NCI-H1417 treated with DMSO at 0.1 percent for 48 hours (cell line): ENCODE results near the gene PSMB8.
A peak's percentile ranks its signal among the peaks of the same experiment; 100 is the strongest.

Experiments
- DNase-seq: peaks from one replicate; lab custom pipeline; 2025; lab: John Stamatoyannopoulos, UW

The PSMB8 gene

GRCh38 chr6:32855467-32856174 is 11.8 kb upstream of the PSMB8 start:
- DNase-seq: no peak

DNA sequence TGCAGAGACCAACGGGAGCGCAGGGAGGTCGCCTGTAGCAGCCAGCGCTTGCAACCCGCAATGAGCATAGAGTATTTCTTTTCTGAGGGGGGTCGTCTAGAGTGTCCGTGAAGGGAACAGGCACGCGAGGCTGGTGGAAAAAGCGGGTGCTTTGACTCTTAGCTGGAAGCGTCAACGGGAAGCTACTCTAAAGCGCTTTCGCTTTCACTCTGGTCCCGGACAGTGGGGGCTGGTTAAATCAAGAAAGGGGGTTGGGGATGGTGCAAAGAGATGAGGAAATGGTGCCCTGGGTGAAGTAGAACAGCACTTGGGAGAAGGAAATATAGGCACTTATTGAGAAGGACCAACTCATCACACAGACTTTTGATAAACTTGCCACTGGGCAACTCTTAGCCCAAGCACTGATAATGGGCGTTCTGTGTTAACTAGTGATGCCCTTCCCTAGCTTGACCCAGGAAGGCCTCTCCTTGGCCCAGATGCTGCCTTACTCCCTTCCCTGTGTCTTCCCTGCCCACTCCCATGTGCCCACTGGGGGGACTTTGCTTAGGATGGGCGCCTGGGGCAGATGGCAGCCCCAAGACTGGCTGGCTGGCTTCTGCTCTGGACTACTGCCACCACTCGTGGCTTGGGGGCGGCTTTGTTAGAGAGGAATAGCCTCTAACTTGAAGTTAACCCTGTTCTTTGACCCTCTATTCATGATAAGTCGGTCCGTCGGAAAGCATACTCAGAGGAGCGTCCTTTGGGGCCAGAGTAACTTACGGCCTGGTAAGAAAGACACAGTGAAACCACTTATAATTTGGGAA is 10.7 kb upstream of the PSMB8 start:
- no peak for DNase-seq

- DNase-seq: no peak
Observed at GRCh38 chr6:32853541-32854375, 9.9 kb upstream of the PSMB8 start, which contains the start of the genes PSMB9 and TAP1. Gene PSMB9, plus strand, starts transcription at chr6:32854192. Its CDS starts 38 bp downstream, at chr6:32854230. Gene TAP1, minus strand, starts transcription at chr6:32853704. Its CDS starts 68 bp downstream, at chr6:32853636.

DNA sequence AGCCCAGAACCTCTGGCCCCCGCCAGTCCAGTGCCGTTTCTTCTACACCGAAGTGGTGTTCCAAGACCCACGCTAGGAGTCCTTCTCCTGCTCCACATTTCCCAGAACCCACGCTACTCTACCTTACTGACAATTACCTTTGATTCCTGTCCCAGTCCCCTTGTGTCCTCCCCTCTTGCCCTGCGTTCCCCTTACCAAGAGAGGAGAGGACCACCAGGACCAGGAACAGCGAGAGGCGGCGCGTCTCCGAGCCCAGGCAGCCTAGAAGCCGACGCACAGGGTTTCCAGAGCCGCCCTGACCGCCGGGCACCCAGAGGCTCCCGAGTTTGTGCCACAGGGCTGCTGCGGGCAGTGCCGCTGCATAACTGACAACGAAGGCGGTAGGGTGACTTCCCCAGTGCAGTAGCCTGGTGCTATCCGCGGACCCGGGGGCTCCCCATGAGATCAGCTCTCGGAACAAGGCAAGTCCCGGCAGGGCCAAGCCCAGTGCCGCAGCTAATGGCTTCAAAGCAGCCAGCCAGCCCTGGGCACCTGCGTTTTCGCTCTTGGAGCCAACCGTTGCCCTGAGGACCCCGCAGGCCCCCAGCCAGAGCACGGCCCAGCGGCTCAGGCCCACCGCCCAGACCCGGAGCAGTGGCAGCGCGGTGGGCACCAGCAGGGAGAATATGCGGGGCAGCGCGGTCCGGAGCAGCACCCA is 9.1 kb upstream of the PSMB8 start:
- no peak for DNase-seq

DNA sequence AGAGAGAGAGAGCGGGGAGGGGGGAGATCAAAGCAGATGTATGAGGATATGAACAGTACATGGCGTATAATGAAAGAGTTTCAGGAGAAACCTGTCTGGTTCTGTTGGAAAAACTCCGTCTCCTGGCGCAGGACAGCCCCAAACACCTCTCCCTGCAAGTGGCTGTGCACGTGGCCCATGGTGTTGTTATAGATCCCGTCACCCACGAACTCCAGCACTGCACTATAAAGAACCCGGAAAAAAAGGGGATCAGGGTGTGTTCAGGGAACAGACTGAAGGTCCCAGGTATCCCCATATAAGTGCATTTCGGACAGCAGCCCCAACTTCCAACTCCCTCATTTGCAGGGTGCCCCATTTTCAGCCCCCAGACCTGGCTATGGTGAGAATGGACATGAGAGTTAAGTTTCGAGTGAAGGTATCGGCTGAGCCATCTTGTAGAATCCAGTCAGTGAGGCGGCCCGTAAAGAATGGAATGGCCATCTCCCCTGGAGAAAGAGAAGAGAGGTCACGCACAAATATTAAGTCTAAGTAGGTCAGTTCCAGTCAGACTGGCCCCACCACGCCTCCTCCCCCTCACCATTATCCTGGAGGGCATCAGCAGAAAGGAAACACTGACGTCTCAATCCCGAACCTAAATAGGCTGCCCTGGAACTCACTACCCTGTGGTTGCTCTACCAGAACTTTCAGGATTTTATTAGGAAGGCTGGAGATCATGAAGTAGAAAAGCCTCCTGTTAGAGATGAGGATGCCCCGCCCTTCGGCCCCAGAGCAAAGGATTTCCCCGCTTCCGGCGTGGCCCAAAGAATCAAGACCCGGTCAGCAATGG is 8.4 kb upstream of the PSMB8 start:
- DNase-seq: no peak

DNA sequence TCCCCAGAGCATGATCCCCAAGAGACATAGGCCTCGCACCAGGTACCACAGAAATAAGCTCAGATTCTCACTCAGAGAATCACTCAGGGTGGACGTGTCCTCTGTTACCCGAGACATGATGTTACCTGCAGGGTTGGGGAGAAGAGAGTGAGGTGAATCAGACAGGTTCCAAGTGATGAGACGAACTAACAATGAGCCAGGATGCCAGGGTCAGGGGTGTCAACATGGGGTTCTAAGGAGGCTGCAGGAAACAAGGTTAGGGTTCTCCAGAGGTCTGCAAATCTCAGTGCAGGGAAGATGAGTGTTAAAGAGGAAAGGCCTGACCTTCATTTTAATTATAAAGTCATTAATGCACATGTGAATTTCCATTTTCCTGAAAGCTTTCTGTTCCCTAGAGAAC is 7.2 kb upstream of the PSMB8 start:
- no peak for DNase-seq

- DNase-seq: no peak
Observed at GRCh38 chr6:32849126-32849525, 5.3 kb upstream of the PSMB8 start.

GRCh38 chr6:32847795-32848194 is 3.9 kb upstream of the PSMB8 start:
- no peak for DNase-seq

DNA sequence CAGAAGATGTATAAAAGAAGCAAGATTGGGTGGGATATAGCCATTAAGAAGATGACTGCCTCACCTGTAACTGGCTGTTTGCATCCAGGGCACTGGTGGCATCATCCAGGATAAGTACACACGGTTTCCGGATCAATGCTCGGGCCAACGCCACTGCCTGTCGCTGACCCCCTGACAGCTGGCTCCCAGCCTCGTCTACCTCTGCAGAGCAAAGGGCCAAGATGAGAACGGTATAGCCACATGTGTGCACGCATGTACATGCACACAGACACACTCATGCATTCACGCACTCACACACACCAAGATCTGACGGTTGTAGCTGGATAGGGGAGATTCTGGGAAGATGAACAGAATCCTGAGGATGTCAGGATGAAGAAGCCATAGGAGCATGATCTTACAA is 3.2 kb upstream of the PSMB8 start:
- no peak for DNase-seq

DNA sequence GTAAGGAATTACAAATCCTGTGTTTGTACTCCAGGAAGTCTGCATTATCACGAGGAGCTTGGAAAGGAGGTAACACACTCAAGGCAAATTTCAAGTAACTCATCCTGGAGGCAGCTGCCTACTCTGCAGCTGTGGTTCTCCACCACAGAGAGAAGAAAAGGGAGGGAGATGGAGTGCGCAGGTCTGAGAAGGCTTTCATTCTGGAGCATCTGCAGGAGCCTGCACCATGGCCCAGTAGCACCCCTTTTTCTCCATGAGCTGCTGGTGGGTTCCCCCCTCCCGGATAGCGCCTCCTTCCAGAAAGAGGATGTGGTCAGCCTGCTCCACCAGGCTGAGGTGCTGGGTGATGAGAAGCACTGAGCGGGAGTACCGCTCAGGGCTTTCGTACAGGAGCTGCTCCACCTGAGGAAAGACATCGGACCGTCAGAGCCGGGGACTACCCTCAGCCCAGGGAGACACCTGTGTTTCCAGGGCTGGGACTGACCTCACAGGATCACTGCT is 1.6 kb upstream of the PSMB8 start:
- no peak for DNase-seq

DNA sequence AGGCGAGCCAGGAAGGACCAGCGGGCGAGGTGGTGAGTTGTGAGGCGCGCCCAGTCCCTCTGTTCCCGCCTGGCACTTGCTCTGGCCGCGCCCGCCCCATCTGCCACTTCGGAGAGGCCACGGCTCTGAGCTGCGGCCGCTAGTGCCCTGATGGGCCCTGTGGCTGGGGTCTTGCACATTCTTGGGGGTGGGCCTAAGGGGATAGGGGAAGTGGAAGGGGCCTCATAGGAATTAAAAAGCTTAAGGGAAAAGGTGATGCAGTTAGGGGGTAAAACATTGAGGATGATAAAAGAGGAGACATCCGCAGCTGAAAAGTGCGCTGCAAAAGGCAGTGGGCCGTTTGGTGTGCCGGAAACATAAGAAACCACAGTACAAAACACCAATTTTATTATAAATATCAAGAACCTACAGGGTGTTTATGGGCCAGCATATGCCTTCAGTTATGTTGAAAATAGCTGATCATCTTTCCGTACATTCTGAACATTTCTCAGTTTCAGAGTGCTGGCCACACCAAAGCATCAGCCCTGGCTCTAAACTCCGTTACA is 1.1 kb upstream of the PSMB8 start:
- DNase-seq: no peak

DNA sequence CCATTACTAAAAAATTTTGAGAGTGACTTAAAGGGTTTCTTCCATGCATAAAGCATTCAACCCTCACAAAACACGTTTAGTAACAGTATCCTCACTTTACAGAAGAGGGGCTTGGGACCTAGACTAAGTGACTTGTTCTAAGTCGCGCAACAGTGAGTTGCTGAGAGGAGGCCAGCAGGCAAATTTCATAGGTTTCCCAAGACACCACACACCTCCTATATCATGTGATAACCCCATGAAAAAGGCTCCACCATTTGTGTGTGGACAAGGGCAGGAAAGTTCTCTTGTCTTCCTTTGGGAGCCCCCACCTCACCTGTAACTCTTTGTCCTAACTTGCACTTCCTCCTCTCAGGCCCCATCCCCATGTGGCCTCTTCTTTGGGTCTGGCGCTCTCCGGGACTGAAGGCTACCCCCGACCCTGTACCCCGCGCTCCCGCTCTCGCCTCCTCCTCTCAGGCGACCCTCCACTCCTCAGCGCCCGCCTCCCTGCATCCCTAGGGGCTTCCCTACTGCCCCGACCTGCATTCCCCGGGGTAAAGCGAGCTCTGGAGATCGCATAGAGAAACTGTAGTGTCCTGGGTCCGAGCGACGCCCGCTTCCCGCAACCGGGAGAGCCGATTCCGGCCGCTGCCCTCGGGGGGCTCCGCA is 392 bp downstream of the PSMB8 start:
- no peak for DNase-seq

DNA sequence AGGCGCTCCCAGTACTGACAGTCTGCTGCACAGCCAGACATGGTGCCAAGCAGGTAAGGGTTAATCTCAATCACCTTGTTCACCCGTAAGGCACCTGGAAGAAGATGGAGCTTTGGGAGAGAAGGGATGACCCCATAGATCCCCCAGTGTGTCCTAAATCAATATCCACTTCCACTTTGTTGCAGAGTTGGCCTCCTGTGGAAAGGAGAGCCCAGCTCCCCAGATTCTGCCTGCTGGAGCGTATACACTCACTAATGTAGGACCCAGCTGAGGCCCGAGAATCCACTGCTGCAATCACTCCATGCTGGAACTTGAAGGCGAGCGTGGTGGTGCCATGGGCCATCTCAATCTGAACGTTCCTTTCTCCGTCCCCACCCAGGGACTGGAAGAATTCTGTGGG is 1.2 kb downstream of the PSMB8 start:
- no peak for DNase-seq

DNA sequence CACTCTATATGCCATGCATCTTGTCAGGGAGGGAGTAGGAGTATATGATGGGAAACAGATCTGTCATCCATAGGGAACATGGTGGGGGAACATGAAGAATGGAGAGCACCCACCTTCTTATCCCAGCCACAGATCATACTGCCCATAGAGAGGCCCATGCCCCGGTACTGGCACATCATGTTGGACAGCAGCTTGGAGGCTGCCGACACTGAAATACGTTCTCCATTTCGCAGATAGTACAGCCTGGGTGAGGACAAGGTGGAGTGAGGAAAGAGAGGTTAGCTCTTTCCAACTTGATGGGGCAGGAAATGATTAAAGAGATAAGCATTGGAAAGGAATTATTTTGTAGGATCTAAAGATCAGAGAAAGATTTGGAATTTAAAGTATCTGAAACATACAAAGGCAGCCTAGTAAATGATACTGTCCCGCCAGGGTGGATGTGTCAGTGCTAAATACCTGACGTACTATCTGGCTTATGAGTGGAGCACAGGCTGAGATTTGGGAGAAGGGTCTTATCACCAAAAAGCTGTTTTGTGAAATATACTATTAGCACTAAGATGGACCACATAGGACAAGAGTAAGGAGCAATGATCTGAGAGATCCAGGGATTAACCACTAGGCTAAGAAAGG is 1.7 kb downstream of the PSMB8 start:
- no peak for DNase-seq

DNA sequence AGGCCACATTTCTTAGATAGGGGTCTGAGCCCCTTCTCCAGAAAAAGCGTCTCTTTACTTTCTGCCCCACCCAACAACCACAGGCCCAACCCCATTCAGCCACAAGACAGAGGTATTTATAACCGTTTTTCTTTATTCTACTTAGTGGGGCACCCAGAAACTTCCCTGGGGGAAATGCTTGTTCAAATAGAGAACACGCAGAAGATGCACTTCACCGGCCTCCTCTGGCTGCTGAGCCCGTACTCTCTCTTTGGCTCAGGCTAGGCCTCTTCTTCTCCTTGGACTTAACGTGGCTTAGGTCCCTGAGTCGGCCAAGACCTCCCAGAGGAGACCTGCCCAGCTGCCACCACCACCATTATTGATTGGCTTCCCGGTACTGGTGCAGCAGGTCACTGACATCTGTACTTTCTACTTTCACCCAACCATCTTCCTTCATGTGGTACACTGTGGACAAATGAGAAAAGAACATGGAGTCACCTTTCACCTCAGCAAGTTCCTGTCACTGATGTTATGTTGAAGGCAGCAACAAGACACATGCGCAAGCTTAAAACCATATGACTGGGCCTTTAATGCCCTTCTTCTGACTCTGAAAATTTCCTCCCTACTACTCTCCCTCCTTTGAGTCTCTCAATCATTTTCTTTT is 3.1 kb downstream of the PSMB8 start:
- DNase-seq: no peak

- DNase-seq: no peak
Observed at GRCh38 chr6:32839356-32839755, 4.5 kb downstream of the PSMB8 start.

- peak; percentile 59 for DNase-seq
Observed at GRCh38 chr6:32838114-32838958, 5.5 kb downstream of the PSMB8 start, which contains the start of gene TAP2. Gene TAP2, minus strand, starts transcription at chr6:32838739. Its CDS starts 506 bp downstream, at chr6:32838233.

- no peak for DNase-seq
Observed at GRCh38 chr6:32837651-32838113, 6.2 kb downstream of the PSMB8 start.
